T-helper 1 cell treated with Interleukin-12 subunit alpha and Interleukin-12 subunit beta and Interleukin-4 antibody, amounts not matched to agents 30 μg/mL and 1 μg/mL, for 36 hours (primary cell): ENCODE results near the gene SLC8A1.

Experiments used
- H3K27ac Mint-ChIP-seq: one replicate; pipeline ENCODE4 v1.8.0; 2021; ENCODE audit warnings: mild to moderate bottlenecking, mixed read lengths
- H3K27me3 Mint-ChIP-seq: one replicate; pipeline ENCODE4 v1.8.0; 2021; ENCODE audit warnings: low read depth, mixed read lengths
- H3K36me3 Mint-ChIP-seq: one replicate; pipeline ENCODE4 v1.8.0; 2021; ENCODE audit warnings: low read depth, mixed read lengths
- H3K4me1 Mint-ChIP-seq: one replicate; pipeline ENCODE4 v1.8.0; 2021; ENCODE audit warnings: low read depth, mixed read lengths
- H3K4me3 Mint-ChIP-seq: one replicate; pipeline ENCODE4 v1.8.0; 2021; ENCODE audit warnings: mild to moderate bottlenecking, moderate library complexity, mixed read lengths
- H3K9me3 Mint-ChIP-seq: one replicate; pipeline ENCODE4 v1.8.0; 2021; ENCODE audit warnings: mixed read lengths

SLC8A1 gene

DNA sequence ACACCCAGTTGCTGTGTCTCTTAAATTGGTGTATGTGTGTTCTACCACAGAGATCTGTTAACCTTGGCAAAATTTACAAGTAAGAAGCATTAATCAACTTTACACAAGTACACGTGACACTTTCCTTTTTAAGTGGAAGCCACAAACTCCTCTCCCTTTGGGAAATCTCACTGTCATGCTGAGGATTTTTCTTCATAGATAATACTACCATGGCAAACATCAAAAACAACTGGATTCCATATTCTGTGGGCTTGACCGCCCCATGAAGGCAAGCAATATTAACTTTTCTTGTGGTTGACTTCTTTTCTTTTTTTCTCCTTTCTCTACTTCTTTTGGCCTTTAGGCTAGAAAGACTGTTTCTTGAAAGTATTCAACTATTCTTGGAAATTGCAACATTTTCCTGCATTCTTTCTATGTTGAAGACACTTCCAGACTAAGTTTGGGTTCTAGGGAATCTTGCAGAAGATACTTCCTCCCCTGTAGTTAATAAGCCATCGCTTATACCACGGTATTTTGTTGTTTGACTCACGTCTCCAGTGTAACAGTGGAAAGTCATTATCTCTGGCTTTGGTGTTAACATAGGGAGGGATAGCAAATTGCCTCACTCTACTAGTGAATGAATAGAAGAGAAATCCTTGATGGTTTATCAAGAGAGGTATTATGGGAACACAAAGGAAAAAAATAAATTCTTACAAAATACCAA lies 79.5 kb downstream of the SLC8A1 start:
- Mint-ChIP-seq H3K9me3 (no peaks in the 10 kb centered on the region), H3K4me1 (no peaks in the 10 kb centered on the region), H3K27ac (no peak overlapping the region), H3K4me3 (no peak overlapping the region), H3K27me3 (no peaks in the 10 kb centered on the region), H3K36me3 (no peaks in the 10 kb centered on the region)

DNA sequence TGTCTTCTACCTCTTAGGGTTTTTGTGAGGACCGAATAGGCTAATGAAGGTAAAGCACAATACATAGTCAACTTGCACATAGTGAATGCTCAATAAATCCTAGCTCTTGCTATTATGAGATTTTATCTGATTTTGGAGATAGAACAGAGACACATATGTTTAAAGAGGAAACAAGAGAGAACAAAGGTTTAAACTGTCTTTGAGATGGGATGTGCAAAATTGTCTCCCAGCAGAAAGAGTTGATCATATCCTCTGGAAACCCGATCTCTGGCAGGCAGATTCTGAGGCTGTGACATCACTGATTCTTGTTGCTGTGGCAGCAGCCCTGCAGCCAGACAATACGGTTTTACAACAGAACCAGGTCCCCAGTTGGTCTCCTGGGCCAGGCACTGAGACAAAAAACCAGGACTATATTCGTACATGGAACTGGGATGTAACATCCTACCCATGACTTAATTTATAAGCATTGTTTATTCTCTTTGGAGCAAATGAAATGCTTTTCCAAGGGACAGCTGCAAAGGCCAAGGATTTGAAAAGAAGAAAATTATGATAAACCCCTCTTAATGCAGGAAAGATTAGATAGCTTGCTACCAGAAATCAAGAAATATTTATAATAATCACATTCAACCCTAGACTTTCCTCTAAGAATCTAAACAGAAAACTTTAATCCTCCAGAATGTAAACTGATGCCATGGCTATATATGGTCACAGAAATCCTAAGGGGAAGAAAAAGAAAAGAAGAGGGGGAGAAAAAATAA lies 80.2 kb downstream of the SLC8A1 start:
- Mint-ChIP-seq H3K9me3 (no peaks in the 10 kb centered on the region), H3K36me3 (no peaks in the 10 kb centered on the region), H3K4me3 (no peak overlapping the region), H3K27me3 (no peaks in the 10 kb centered on the region), H3K27ac (no peak overlapping the region), H3K4me1 (no peaks in the 10 kb centered on the region)

DNA sequence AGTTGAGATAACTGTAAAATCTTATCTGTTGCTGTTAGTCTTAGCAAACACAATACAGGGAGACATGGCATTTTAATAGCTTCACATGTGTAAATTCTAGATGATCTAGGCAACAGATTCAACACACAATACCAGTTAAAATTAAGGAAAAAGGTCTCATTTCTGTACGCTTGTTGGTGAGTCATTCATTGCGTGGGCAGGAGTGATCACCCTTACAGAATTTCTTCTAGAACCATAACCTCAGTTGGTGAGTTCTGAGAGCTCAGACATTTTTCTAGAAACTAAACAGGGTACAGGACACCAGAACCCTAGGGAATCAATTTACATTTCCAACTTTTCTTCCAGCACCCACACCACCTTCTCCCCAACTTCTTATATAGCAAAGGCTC lies 81.9 kb downstream of the SLC8A1 start:
- no peaks in the 10 kb centered on the region for H3K27me3 Mint-ChIP-seq
- H3K4me3 Mint-ChIP-seq, result no peak overlapping the region
- H3K4me1 Mint-ChIP-seq, result no peaks in the 10 kb centered on the region
- no peaks in the 10 kb centered on the region for H3K36me3 Mint-ChIP-seq
- no peaks in the 10 kb centered on the region for H3K9me3 Mint-ChIP-seq
- no peak overlapping the region for H3K27ac Mint-ChIP-seq

DNA sequence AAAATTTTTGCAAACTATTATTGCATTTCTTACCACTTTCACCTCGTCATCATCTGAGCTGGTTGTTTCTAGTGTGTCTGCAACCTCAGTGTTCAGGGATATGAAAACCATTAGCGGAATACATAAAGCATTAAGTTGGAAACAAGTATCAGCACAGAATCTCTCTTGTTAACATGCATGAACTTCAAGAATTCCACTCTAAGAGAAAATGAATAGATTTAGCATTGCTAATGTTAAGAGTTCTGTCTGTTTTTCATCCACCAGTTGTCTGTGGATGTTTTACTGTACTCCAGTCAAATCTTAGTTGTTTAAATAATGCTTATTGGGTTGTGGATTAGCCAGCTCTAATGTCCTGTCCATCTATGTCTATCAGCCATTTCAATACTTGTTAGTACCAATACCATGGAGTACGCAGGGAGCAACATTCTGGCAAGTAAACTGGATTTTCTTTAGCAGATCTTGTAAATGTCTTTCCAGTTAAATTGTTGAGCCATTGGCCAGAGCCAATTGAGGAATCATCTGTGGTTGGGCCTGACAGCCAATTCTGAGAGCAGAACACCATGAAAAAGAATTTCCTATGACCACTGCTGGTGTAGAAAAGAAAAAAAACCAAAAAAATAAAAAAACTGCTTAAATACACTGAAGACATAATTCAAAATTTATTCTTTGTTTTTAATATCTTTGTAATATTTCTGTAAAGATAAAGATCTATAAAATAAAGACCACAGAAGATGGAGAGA lies 82.5 kb downstream of the SLC8A1 start:
- Mint-ChIP-seq H3K4me3 (no peak overlapping the region), H3K27ac (no peak overlapping the region), H3K9me3 (no peaks in the 10 kb centered on the region), H3K36me3 (no peaks in the 10 kb centered on the region), H3K27me3 (no peaks in the 10 kb centered on the region), H3K4me1 (no peaks in the 10 kb centered on the region)

DNA sequence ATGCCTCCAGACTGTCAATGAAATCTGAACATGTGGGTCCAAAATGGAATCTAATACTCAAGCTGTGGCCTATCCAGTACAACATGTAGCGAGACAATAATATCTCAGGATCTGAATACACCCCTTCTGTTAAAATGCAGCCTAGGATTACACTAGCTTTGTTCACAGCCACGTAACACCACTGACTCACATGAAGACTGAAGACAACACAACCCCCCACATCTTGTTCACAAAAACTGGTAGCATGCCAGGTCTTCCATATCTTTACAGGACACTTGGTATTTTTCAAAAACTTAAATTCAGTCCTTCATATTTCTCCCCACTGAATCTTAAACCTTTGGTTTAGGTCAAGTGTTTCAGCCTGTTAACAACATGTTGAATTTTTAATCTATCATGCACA lies 84.2 kb downstream of the SLC8A1 start:
- H3K4me3 Mint-ChIP-seq, result no peak overlapping the region
- H3K27ac Mint-ChIP-seq, result no peak overlapping the region
- H3K4me1 Mint-ChIP-seq, result no peaks in the 10 kb centered on the region
- H3K27me3 Mint-ChIP-seq, result no peaks in the 10 kb centered on the region
- no peaks in the 10 kb centered on the region for H3K36me3 Mint-ChIP-seq
- no peaks in the 10 kb centered on the region for H3K9me3 Mint-ChIP-seq

DNA sequence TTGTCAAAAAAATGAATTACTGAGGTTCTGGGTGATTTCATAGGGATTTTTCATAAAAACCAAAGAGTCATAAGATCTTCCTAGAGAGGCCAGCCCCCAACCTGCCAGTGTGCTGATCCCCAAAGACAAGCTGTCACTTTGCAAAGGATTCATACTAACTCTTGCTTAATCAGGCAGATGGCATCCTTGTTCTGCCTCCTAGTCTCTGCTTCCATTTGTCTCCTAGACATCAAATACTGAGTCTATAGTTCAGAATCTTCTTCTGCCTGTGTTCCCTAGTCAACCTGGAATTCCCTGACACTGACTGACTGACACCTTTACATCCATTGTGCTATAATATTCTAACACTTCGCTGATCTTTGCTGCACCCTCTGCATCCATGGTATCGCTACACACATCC lies 84.9 kb downstream of the SLC8A1 start:
- H3K27me3 Mint-ChIP-seq, result no peaks in the 10 kb centered on the region
- H3K27ac Mint-ChIP-seq, result no peak overlapping the region
- H3K9me3 Mint-ChIP-seq, result no peaks in the 10 kb centered on the region
- H3K4me1 Mint-ChIP-seq, result no peaks in the 10 kb centered on the region
- no peak overlapping the region for H3K4me3 Mint-ChIP-seq
- no peaks in the 10 kb centered on the region for H3K36me3 Mint-ChIP-seq

DNA sequence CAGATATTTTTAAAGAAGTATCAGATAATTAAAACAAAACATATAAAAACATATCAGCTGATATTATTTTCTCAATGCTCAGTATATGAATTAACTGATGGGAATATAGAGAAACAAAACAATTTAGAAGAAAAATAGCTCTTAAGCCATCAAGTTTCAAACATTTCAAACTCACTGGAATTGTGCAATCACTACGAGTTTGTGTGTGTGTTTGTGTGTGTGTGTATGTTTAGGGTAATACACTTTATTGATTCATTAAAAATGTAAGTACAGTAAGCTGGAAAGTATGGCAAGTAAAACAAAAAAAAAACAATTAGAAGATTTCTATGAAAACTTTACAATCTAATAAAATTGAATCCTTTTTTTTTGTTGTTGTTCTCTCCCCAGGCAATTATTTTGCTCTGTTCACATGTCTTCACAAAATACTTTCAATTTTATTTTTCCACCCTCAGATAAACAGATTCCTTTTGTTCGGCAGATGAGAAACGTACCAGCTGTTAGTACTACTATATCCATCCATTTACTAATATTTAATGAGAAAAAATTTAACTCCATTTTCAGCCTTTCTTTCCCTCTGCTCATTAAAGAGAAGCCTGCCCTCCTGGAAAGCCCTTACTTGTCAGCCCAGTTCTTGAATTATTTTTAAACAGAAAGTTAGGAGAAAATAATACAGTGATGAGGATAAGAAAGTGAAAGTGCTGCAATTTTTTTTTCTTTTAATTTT lies 87.6 kb downstream of the SLC8A1 start:
- H3K4me3 Mint-ChIP-seq, result no peak overlapping the region
- no peaks in the 10 kb centered on the region for H3K36me3 Mint-ChIP-seq
- no peaks in the 10 kb centered on the region for H3K4me1 Mint-ChIP-seq
- H3K27ac Mint-ChIP-seq, result no peak overlapping the region
- H3K9me3 Mint-ChIP-seq, result no peaks in the 10 kb centered on the region
- H3K27me3 Mint-ChIP-seq, result no peaks in the 10 kb centered on the region

DNA sequence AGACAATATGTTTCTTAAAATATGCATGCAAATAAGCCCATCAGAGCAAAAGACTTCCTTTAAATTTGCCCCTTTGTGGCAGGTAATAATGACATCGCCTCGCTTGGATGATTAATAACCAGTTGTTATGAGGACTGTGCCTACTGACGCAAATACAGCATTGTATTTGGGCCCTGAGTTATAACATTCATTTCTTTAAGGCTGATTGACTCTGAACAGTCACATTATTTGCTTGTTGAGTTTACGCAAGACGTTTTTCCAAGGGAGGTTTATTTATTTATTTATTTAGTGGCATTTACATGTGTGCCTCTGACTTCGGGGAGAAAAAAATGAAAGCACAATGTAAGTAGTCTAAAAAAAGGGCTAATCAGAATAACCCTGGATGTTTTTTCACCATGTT lies 88.3 kb downstream of the SLC8A1 start:
- no peaks in the 10 kb centered on the region for H3K36me3 Mint-ChIP-seq
- no peak overlapping the region for H3K27ac Mint-ChIP-seq
- no peaks in the 10 kb centered on the region for H3K27me3 Mint-ChIP-seq
- no peak overlapping the region for H3K4me3 Mint-ChIP-seq
- no peaks in the 10 kb centered on the region for H3K9me3 Mint-ChIP-seq
- no peaks in the 10 kb centered on the region for H3K4me1 Mint-ChIP-seq

DNA sequence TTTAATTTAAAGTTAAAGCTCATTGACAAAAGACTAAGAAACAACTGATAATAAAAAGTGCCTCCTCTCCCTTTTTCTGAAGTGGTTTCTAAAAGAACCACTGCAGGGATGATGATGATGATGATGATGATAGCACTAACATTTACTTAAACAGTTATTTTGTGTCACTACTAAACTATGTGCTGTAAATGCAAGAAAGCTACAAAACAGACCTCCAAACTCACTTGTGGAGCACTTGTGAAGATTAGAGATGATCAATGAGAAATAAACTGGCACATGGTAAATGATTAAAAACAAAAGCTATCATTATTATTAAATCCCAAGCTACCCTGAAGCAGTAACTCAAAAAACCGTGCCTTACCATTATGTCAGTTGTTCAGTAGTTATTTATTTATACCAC lies 88.7 kb downstream of the SLC8A1 start:
- no peak overlapping the region for H3K27ac Mint-ChIP-seq
- H3K4me1 Mint-ChIP-seq, result no peaks in the 10 kb centered on the region
- no peaks in the 10 kb centered on the region for H3K36me3 Mint-ChIP-seq
- no peaks in the 10 kb centered on the region for H3K27me3 Mint-ChIP-seq
- H3K4me3 Mint-ChIP-seq, result no peak overlapping the region
- H3K9me3 Mint-ChIP-seq, result no peaks in the 10 kb centered on the region

DNA sequence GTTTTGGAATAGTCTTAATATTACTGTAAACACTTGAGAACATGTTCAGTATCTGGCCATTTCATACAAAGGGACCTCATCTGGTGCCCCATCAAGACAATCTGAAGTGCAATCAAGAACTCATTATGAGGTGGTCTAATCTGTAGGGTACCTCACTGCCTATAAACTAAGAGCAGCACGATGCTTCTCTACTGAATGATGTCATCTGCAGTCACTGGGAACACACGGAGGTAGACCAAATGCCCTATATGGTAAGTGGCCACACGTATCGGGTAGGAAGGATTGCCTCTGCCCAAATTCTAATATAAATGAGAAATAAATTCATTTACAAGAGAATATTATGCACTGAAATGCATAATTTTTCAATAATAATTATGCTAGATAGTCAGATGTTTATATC lies 90.4 kb downstream of the SLC8A1 start:
- H3K4me3 Mint-ChIP-seq, result no peak overlapping the region
- no peaks in the 10 kb centered on the region for H3K36me3 Mint-ChIP-seq
- H3K4me1 Mint-ChIP-seq, result no peaks in the 10 kb centered on the region
- no peaks in the 10 kb centered on the region for H3K9me3 Mint-ChIP-seq
- H3K27me3 Mint-ChIP-seq, result no peaks in the 10 kb centered on the region
- no peak overlapping the region for H3K27ac Mint-ChIP-seq

DNA sequence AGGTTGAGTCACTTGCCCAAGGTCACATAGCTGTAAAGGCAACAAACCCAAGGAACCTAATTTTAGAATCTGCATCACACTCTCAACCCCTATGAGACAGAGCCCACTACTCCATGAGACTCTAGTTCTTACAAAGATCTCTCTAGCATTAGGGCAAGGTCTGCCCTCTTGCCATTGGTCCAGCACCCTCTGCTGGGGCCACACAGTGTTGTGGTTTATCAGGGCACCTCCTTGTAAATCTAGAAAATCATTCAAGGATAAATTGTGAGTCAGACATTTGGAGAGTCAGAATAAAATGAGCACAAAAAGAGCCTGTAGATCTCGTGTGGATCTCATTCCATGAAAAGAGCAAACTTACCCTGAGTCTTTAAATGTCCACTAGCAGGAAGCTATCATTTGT lies 91.2 kb downstream of the SLC8A1 start:
- H3K4me1 Mint-ChIP-seq, result no peaks in the 10 kb centered on the region
- no peaks in the 10 kb centered on the region for H3K9me3 Mint-ChIP-seq
- no peaks in the 10 kb centered on the region for H3K27me3 Mint-ChIP-seq
- H3K4me3 Mint-ChIP-seq, result no peak overlapping the region
- H3K27ac Mint-ChIP-seq, result no peak overlapping the region
- H3K36me3 Mint-ChIP-seq, result no peaks in the 10 kb centered on the region

DNA sequence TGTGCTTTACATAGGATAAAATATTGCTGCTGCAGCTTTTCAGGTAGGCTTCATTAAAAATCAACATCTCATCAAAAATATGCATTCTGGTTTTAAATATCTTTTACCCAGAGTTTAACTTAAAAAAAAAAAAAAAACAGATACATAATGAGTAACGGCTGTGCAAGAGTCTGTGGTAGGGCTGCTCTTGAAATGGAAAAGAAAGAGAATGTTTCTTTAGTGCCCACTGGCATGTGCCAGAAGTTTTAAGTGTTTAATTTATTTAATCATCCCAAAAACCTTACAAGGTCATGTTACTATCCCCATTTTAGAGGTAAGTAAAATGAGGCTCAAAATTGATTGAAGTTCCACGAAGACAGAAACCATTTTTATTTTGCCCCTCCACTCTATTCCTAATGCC lies 92.1 kb downstream of the SLC8A1 start:
- Mint-ChIP-seq H3K4me3 (no peak overlapping the region), H3K4me1 (no peaks in the 10 kb centered on the region), H3K27ac (no peak overlapping the region), H3K9me3 (no peaks in the 10 kb centered on the region), H3K27me3 (no peaks in the 10 kb centered on the region), H3K36me3 (no peaks in the 10 kb centered on the region)

DNA sequence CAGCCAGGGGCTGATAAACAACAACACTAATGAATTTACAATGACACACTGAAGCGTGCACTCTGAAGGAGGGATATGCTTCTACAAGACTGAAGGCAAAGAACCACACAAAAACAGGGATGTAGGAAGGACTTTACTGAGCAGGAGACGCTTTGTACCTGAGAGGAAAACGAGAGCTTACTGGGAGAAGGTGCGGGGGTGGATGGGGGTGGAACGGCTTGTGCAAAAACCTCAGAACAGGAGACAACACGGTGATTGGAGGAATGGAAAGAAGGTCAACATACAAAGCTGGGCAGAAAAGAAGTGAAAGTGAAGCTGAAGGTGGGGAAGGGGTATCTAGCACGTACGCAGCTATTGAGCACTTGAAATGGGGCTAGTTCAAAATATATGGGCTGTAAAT lies 93.1 kb downstream of the SLC8A1 start:
- H3K36me3 Mint-ChIP-seq, result no peaks in the 10 kb centered on the region
- H3K27me3 Mint-ChIP-seq, result no peaks in the 10 kb centered on the region
- H3K4me1 Mint-ChIP-seq, result no peaks in the 10 kb centered on the region
- no peak overlapping the region for H3K4me3 Mint-ChIP-seq
- H3K9me3 Mint-ChIP-seq, result no peaks in the 10 kb centered on the region
- no peak overlapping the region for H3K27ac Mint-ChIP-seq

DNA sequence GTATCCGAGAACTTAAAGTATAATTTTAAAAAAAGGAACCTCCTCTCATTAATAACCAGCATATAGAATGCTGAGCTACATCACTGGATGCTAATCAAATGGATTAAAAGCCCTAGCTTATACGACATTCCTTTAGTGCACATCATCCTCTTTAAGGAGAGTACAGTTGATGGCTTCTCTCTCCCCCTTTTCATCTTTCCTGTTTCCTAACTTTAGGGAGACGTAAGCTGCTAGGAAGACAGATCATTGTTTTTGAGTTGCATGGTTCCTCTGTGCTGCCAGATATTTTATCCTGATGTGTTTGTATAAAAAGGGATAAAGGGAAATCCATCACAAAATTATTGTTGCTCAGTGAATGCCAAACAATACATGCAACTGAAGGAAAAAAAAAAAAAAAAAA lies 94.2 kb downstream of the SLC8A1 start:
- Mint-ChIP-seq H3K9me3 (no peaks in the 10 kb centered on the region), H3K27ac (no peak overlapping the region), H3K4me1 (no peaks in the 10 kb centered on the region), H3K36me3 (no peaks in the 10 kb centered on the region), H3K27me3 (no peaks in the 10 kb centered on the region), H3K4me3 (no peak overlapping the region)
